ENCODE results near the gene FBXL19.
A peak's percentile ranks its signal among the peaks of the same experiment; 100 is the strongest.

FBXL19 gene

DNA sequence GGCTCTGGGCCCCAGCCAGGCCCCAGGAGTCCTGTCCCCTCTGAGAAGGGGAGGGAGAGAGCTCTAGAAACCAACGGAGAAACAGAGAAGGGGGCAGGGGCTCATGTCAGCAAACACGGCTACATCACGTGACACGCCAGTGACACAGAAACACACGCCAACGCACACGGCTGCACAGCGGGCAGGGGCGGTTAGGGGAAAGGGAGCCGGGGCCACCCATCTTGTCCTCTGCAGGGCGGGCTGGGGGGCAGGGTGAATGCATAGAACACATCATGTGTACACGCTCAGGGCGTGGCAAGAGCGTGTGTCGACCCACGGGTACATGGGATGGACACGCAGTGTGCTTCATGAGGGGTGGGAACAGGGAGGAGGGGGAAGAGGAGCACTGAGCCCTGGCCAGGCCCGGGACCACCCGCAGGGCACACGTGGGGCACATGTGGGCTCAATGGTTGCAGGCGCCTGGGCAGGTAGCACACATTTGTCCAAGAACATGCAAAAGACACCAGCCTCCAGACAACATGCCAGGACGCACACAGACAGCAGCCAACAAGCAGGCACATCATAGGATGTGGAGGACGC is 66.2 kb downstream of the FBXL19 start:
- DNase-seq (ENCODE audit: low spot score), result no peak

DNA sequence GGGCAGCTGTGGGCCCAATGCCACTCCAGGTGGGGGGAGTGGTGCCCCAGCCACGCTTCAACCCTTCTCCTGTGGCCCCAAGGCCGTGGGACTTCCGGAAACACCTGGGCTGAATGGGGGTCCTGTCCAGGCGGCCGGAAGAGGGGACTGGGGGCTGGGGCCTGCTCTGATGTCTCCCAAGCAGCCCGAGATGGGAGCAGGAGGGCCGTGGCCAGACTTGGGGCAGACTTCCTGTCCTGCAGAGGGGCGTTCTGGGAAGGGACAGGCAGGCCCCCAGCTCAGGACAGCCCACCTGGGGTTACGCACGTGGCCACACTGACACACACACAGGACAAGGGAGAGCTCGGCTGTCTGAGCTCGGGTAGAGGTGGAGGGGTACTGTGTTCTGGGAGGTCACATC is 66.7 kb downstream of the FBXL19 start:
- DNase-seq (ENCODE audit: low spot score), result no peak

DNA sequence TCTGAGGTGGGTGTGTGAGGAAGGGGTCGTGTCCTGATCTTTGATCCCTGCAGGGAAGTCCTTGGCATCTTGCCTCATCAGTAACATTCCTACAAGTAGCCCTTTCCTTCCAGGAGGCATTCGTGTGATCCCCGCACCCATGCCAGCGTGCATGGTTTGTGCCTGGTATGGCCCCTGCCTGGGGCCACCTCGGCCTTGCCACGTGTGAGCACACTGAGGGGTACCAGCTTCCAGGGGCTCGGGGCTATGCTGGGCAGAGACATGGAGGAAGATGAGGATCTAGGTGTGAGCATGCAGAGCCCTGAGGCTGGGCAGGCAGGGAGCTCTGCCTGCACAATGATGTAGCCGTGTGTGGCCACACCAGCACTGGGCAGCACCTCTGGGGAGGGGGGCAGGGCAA is 67.7 kb downstream of the FBXL19 start:
- DNase-seq (ENCODE audit: low spot score), result no peak

DNA sequence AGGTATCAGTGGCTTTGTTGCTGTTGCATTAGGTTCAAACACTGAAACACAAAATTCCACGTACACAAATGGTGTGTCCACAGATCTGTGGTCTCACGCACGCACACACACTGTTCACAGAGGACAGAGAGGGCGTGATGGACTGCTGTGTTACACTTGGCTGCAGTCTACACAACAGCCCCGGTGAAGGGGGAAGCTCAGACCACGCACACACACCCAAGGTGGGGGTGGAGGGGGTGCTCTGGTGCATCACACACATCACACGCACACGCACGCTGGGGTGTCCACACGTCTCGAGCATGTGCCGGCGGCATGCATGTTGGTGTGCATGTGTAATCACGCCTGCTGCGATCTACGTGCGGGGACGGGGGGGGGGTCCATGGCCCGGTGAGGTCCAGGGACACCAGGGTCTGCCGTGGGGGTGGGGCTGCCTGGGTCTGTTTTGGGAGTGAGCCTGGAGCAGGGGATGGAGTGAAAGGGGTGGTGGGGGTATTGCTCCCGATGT is 69.0 kb downstream of the FBXL19 start:
- DNase-seq (ENCODE audit: low spot score), result no peak

DNA sequence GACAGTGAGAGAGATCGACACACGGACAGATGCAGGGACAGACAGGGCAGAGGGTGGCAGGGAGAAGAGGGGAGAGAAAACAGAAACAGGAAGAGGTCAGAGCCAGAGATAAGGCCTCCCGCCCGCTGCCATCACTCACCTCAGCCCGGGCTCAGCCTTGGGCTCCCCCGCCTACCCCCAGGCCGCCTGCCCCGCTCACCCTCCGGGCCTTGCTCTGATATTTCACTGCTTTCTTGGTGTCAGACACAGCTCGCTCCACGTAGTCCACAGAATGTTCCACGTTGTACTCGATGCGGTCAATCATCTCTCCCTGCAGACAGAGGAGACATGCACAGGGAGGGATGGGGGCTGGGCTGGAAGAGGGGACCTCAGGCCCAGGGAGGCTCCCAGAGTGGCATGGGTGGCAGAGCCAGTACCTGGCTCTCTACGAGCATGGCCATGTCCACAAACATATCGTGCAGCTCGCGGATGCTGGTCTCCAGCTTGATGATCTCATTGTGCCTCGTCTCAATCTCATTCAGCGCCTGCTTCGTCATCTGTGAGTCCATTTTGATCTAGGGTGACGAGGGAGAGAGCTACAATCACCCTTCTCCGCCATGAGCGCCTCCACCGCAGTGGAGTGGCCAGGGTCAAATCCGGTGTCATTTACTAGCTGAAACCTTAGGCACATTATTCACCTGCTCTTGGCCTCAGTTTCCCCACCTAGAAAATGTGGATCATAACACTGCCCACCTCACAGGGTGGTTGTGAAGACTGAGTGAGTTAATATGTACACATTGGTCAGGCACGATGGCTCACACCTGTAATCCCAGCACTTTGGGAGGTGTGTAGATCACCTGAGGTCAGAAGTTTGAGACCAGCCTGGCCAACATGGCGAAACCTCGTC is 69.8 kb downstream of the FBXL19 start:
- DNase-seq (ENCODE audit: low spot score), result no peak

DNA sequence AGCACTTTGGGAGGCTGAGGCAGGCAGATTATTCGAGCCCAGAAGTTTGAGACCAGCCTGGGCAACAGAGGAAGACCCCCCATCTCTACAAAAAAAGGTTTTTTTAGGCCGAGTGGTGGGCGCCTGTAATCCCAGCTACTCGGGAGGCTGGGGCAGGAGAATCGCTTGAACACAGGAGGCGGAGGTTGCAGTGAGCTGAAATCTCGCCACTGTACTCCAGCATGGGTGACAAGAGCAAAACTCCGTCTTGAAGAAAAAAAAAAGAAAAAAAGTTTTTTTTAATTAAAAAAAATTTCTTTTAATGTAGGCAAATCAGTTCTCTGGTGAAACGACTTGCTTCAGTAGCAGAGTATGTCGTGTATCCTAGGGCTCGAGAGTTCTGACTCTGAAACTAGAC is 72.6 kb downstream of the FBXL19 start:
- DNase-seq (ENCODE audit: low spot score), result no peak

DNA sequence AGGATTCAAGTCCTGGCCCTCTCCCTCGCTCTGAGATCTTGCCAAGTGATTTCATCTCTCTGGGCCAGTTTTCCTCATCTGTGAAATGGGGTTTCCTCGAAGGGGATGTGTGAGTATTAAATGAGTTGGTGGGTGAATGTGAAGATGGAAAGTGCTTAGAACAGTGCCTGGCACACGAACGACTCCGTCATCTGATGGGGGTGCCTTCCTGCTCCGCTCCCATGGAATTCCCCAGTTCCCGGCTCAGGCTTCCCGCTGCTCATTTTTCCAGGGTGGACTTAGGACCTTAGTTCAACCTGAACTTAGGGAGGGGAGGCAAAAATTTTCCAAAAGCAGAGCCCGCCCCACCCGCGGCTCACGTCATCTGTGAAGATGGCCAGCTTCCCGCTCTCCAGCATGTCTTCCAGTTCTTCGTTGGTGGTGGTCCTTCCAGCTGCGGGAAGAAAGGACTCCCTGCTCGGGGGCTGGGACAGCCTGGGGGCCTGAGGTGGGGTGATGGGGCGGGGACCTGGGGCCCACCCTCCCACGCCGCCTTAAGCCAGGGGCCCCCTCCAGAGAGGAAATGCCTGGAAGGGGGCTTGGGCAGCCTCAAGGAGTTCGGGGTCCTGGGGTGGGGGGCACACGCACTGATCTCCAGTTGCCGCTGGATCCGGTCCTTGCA is 73.1 kb downstream of the FBXL19 start:
- no peak for DNase-seq (ENCODE audit: low spot score)

DNA sequence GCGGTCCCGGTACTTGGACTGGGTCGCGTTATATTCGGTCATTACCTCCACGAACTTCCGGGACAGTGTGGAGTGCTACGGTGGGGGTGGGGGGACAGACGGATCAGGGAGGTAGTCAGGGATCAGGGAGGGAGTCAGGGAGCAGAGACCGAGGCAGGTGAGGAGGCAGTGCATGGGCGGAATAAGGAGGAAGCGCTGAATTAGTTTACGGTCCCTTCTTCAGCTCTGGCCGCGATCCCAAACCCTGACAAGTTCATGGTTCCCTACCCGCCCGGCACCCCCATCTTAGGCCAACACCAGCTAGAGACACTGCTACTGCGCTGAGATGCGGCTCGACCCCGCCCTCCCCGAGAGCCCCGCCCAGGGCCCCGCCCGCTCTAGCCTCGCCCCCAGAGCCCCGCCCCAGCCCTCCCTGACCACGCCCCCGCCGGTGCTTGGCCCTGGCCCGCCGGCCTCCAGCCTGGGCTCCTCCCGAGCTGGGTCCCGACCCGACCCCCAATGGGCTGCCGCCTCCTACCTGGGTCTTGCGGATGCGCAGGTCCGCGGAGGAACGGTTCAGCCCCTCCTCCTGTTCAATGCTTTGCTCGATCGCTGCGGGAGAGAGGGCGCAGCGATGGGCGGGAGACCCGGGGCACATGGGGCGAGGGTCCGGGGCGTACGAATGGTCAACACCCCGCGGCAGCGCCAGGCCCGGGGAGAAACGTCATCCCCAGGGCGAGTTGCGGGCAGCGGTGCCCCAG is 73.8 kb downstream of the FBXL19 start:
- DNase-seq (ENCODE audit: low spot score), result peak; percentile 24

DNA sequence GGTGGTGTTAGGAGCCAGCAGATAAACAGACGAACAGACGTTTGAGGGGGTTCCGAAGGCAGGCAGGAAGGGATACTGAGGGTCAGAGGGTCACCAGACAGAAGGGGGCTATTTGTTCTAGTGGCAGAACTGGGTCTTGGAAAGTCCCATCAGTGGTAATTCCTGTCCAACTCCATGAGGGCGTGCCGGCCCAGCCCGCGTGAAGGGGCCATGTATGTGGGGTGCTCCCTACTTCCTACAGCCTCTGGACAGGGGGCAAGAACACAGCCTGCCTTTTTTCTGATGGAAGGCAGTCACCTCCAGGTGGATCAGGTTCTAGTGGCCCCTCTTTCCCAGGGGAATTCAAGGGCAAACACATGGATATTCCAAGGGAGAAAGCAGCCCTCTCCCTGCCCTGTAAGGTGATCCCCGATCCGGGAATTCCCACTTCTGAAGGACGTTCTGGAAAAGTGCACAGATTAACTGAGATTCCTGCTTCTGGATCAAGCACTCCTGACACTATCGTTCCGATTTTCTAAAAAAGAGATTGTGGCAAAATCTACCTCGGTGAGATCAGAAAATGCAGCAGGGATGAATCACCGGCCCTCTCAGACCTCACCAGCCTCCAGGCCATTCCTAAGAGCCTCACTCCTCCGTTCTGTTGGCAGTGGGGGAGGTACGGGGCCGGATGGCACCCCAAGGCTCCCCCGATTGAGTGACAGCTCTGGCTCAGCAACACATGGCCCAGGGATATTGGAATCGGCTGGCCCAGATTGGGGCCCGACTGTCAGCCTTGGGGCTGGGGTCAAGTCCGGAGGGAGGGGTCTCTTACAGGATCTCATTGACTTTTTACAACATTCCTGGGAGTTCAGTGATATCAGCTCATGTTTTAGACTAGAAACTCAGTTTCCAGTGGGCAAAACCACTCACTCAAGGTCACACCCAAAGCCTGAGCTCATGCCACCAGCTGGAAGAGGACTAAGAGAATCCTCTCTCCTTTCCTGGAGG is 74.6 kb downstream of the FBXL19 start:
- DNase-seq (ENCODE audit: low spot score), result no peak
